SK-N-SH treated with all-trans-retinoic acid at 6 μM for 48 hours (cell line): ENCODE data around the gene SLC66A3.

Experiments used
- ATAC-seq: fragments of 200-7000 bp; cut with Tn5 transposase; 3 replicates; pipeline ENCODE4 v1.9.1; 2020; ENCODE audit warnings: mild to moderate bottlenecking, moderate library complexity
- ARNTL ChIP-seq: fragments of 450-650 bp; formaldehyde crosslinking; IDR thresholded peaks from 2 replicates; pipeline ENCODE4 v1.5.0; 2020; ENCODE audit warnings: low read depth, mild to moderate bottlenecking, moderate library complexity, borderline replicate concordance
- BACH2 ChIP-seq: fragments of 250-450 bp; sonication (Bioruptor Pico); IDR thresholded peaks from 2 replicates; pipeline ENCODE4 v1.9.0; 2021; ENCODE audit warnings: mild to moderate bottlenecking, borderline replicate concordance
- CREB5 ChIP-seq: fragments of 250-450 bp; sonication (Bioruptor Pico); IDR thresholded peaks from 2 replicates; pipeline ENCODE4 v1.5.1; 2020; ENCODE audit warnings: low read depth, mild to moderate bottlenecking, moderate library complexity
- CSDC2 ChIP-seq: fragments of 250-450 bp; sonication (Bioruptor Pico); IDR thresholded peaks from 2 replicates; pipeline ENCODE4 v1.5.0; 2020; ENCODE audit warnings: mild to moderate bottlenecking, moderate library complexity
- CSRNP3 ChIP-seq: fragments of 250-450 bp; sonication (Bioruptor Pico); IDR thresholded peaks from 2 replicates; pipeline ENCODE4 v1.5.1; 2021; ENCODE audit warnings: mild to moderate bottlenecking, moderate library complexity
- ESRRG ChIP-seq: fragments of 250-450 bp; sonication (Bioruptor Pico); IDR thresholded peaks from 2 replicates; pipeline ENCODE4 v1.6.1; 2021; ENCODE audit warnings: mild to moderate bottlenecking
- GLIS3 ChIP-seq: fragments of 250-450 bp; sonication (Bioruptor Pico); IDR thresholded peaks from 2 replicates; pipeline ENCODE4 v1.5.0; 2020; ENCODE audit warnings: mild to moderate bottlenecking, moderate library complexity
- ISL1 ChIP-seq: fragments of 250-450 bp; sonication (Bioruptor Pico); IDR thresholded peaks from 2 replicates; pipeline ENCODE4 v2.1.2; 2022; ENCODE audit warnings: mild to moderate bottlenecking, moderate library complexity
- OSR1 ChIP-seq: fragments of 250-450 bp; sonication (Bioruptor Pico); IDR thresholded peaks from 2 replicates; pipeline ENCODE4 v1.8.0; 2022; ENCODE audit warnings: moderate library complexity, mild to moderate bottlenecking, inconsistent platforms
- PPARA ChIP-seq: fragments of 250-450 bp; sonication (Bioruptor Pico); IDR thresholded peaks from 2 replicates; pipeline ENCODE4 v1.5.0; 2020; ENCODE audit warnings: mild to moderate bottlenecking, borderline replicate concordance
- RARB ChIP-seq: fragments of 250-450 bp; sonication (Bioruptor Pico); IDR thresholded peaks from 2 replicates; pipeline ENCODE4 v1.8.0; 2021; ENCODE audit warnings: mild to moderate bottlenecking, moderate library complexity
- SNAI2 ChIP-seq: fragments of 250-450 bp; sonication (Bioruptor Pico); IDR thresholded peaks from 2 replicates; pipeline ENCODE4 v1.5.0; 2020; ENCODE audit warnings: mild to moderate bottlenecking, moderate library complexity
- TCF4 ChIP-seq: fragments of 250-450 bp; sonication (Bioruptor Pico); IDR thresholded peaks from 2 replicates; pipeline ENCODE4 v1.8.0; 2021; ENCODE audit warnings: mild to moderate bottlenecking, moderate library complexity, borderline replicate concordance
- TOX ChIP-seq: fragments of 250-450 bp; sonication (Bioruptor Pico); IDR thresholded peaks from 2 replicates; pipeline ENCODE4 v1.8.0; 2021; ENCODE audit warnings: mild to moderate bottlenecking, moderate library complexity, borderline replicate concordance
- TSHZ2 ChIP-seq: fragments of 250-450 bp; sonication (Bioruptor Pico); IDR thresholded peaks from 2 replicates; pipeline ENCODE4 v1.5.0; 2020; ENCODE audit warnings: mild to moderate bottlenecking, moderate library complexity
- ZC3H10 ChIP-seq: fragments of 250-450 bp; sonication (Bioruptor Pico); IDR thresholded peaks from 2 replicates; pipeline ENCODE4 v1.5.1; 2021; ENCODE audit warnings: mild to moderate bottlenecking, moderate library complexity
- ZFP3 ChIP-seq: fragments of 250-450 bp; sonication (Bioruptor Pico); IDR thresholded peaks from 2 replicates; pipeline ENCODE4 v1.5.0; 2020; ENCODE audit warnings: mild to moderate bottlenecking, moderate library complexity
- ZNF565 ChIP-seq: fragments of 450-650 bp; formaldehyde crosslinking; conservative IDR thresholded peaks from 2 replicates; pipeline ENCODE4 v1.5.0; 2020; ENCODE audit warnings: low read depth, mild to moderate bottlenecking, moderate library complexity
- ZNF70 ChIP-seq: fragments of 450-650 bp; formaldehyde crosslinking; IDR thresholded peaks from 2 replicates; pipeline ENCODE4 v1.5.0; 2020; ENCODE audit warnings: mild to moderate bottlenecking, moderate library complexity
- ZNF8 ChIP-seq: fragments of 450-650 bp; formaldehyde crosslinking; IDR thresholded peaks from 2 replicates; pipeline ENCODE4 v1.5.0; 2020; ENCODE audit warnings: mild to moderate bottlenecking, moderate library complexity
- TF ChIP-seq, protein P1 (sequence below): fragments of 250-450 bp; sonication (Bioruptor Pico); IDR thresholded peaks from 2 replicates; pipeline ENCODE4 v1.8.0; 2021; ENCODE audit warnings: low read depth, mild to moderate bottlenecking, moderate library complexity, borderline replicate concordance

SLC66A3 gene

GRCh38 chr2:11213090-11213638 is 57.9 kb downstream of the SLC66A3 start:
- TF ChIP-seq ZNF70 (CRISPR knock-in tag) (no peak), CREB5 (CRISPR knock-in tag) (peak; percentile 49; the same call in 1 of the 2 replicates), ARNTL (no peak), ISL1 (peak; percentile 95)
- peak; percentile 88 for ATAC-seq

DNA sequence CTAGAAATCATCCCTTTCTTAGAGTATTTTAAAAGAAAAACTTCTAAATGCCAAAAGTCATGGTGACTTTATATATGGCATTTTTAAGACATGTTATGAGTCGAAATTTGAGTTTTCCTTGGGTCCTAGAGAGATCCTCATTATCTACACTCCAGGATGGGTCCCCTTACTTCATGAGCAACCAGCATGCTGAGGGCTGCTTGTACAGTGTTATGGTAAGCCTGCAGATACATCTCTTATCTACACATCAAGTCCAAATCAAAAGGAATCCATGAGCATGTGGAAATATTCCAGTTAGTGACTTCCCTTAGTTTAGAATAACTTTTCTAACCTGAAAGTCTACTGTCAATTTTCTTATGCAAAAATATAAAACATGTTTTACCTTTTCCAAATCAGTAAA is 58.7 kb downstream of the SLC66A3 start:
- TF ChIP-seq ZNF565 (CRISPR knock-in tag) (no peak), CSRNP3 (no peak), TOX (no peak), ARNTL (no peak), GLIS3 (CRISPR knock-in tag) (no peak), OSR1 (no peak), PPARA (CRISPR knock-in tag) (no peak), ESRRG (CRISPR knock-in tag) (no peak), TCF4 (CRISPR knock-in tag) (no peak), TSHZ2 (CRISPR knock-in tag) (no peak), ISL1 (no peak), CSDC2 (CRISPR knock-in tag) (no peak), ZFP3 (CRISPR knock-in tag) (no peak), CREB5 (CRISPR knock-in tag) (no peak), BACH2 (CRISPR knock-in tag) (no peak), ZC3H10 (CRISPR knock-in tag) (no peak), RARB (CRISPR knock-in tag) (no peak)
- TF ChIP-seq, protein P1, sequence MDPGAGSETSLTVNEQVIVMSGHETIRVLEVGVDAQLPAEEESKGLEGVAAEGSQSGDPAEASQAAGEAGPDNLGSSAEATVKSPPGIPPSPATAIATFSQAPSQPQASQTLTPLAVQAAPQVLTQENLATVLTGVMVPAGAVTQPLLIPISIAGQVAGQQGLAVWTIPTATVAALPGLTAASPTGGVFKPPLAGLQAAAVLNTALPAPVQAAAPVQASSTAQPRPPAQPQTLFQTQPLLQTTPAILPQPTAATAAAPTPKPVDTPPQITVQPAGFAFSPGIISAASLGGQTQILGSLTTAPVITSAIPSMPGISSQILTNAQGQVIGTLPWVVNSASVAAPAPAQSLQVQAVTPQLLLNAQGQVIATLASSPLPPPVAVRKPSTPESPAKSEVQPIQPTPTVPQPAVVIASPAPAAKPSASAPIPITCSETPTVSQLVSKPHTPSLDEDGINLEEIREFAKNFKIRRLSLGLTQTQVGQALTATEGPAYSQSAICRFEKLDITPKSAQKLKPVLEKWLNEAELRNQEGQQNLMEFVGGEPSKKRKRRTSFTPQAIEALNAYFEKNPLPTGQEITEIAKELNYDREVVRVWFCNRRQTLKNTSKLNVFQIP (CRISPR knock-in tag): no peak
- no peak for ATAC-seq

DNA sequence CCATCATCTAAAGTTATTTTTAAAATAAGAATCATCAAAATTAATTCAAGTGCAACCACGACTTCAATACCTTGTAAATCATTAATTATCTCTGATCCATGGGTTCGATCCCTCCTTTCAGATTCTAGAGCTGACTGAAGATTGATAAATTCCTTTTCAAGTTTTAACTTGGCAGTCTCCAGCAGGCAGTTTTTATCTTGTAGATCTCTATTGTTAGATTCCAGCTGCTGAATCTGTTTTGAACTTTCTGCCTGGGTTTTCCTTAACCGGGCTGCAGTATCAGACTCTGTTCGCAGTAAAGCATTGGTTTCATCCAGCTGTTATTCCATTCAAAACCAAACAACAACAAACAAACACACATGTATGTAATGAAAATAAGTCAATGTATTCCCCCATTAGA is 59.5 kb downstream of the SLC66A3 start:
- ATAC-seq: no peak
- no peak for TF ChIP-seq TSHZ2 (CRISPR knock-in tag)
- TF ChIP-seq ZNF70 (CRISPR knock-in tag): no peak
- no peak for TF ChIP-seq SNAI2 (CRISPR knock-in tag)
- TF ChIP-seq TOX: no peak
- no peak for TF ChIP-seq PPARA (CRISPR knock-in tag)
- TF ChIP-seq ZC3H10 (CRISPR knock-in tag): no peak
- TF ChIP-seq OSR1: no peak
- TF ChIP-seq ARNTL: no peak
- no peak for TF ChIP-seq ZNF8 (CRISPR knock-in tag)
- TF ChIP-seq ISL1: no peak
- no peak for TF ChIP-seq CREB5 (CRISPR knock-in tag)
